HG02588 (cell line): ENCODE data around the gene METRN.
"Not testable (repeated sequence)": the region's sequence is repeated elsewhere in the genome, so short reads cannot be mapped to it uniquely, and the experiment has no call there.

Source experiments
- ATAC-seq: cut with Tn5 transposase; IDR thresholded peaks from one replicate; pipeline ENCODE4 v1.9.1; 2021; ENCODE audit warnings: mild to moderate bottlenecking, moderate library complexity; ENCODE audit not compliant: unreplicated experiment

The METRN gene

DNA sequence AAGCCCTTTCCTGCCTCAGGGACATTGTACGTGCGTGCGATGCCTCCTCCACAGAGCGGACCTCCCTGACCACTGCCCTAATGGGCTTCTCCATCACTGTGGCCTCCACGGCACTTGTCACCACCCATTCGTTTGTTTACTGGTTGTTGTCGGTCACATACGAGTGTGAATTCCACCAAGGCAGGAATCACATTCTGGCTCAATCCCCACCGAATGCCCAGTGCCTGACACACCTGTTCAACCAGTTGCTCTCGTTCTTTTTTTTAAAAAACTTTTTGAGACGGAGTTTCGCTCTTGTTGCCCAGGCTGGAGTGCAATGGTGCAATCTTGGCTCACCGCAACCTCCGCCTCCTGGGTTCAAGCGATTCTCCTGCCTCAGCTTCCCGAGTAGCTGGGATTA is 23.7 kb upstream of the METRN start:
- not testable (repeated sequence) for ATAC-seq

DNA sequence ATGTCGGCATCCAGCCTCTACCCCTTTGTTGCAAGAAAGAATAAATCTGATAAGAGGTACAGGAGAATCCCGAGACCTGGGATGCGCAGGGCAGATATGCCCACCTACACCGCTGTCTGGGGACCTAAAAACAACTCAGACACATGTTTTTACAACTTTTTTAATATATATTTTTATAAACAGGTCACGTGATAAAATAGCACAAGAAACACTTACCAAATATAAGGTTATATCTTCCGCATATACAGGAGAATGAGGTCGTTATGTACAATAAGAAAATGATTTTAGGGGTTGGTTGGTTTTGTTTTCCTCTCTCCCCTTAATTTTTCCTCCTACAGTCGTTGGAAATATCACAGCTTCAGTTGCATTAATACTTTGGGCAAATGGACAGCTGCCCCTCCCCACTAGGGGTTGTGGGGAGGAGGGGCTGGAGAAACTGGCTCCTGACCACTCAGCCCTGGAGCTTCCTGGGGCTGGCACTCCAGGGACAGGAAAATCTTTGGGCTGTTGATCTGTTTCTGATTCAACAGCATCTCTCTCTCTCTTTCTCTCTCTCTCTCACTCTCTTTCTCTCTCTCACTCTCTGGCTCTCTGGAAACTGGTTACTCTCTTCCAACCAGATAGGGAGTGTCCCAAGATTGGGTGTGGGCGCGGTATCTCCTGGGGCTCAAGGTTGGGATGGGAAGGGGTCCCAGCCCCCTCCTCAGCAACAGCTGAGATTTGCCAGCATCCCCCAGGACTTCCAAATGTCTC is 22.4 kb upstream of the METRN start:
- ATAC-seq, result no peak

- no peak for ATAC-seq
These were observed 21.6 kb upstream of the METRN start for GRCh38 chr16:693364-693763.

DNA sequence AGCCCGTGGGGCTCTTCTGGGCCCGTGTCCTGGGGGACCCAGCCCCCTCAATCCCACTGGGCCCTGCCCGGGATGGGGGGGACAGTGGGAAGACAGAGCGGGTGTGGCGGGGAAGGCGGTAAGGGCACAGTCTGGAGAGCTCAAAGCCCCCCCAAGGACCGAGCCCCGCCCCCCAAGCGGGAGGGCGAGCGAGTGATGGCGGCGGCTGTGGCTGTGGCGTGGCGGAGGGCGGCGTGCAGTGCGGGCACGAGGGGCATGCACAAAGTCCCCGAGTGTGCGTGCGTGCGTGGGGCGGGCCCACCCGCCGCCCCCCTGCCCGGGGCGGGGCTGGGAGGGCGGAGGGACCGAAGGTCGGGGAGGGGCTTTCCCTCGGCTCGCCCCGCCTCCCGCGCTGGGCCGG is 21.2 kb upstream of the METRN start:
- no peak for ATAC-seq

- ATAC-seq, result no peak
These were observed 20.6 kb upstream of the METRN start for GRCh38 chr16:694187-694862.

DNA sequence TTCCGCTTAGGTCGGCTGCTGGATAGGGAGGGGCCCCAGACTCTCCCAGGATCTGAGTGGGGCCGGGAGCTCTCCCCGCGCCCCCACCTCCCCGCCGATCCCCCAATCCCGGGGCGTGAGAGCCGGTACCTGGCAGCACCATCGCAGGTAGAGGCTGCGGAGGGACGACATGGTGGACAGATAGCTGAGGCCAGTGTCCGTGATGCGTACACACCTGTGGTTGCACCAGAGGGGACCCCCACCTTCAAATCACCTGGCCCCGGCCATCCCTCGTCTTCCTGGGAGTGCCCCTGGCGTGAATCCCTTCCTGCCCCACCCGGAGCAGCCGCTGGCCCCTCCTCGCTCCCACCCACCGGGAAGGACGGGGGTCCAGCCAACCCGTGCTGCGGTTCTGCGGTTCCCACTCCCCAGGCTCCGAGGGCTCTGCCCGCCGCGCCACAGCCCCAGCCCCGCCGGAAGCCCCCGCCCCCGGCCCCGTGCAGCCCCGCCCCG is 20.0 kb upstream of the METRN start:
- ATAC-seq, result no peak

DNA sequence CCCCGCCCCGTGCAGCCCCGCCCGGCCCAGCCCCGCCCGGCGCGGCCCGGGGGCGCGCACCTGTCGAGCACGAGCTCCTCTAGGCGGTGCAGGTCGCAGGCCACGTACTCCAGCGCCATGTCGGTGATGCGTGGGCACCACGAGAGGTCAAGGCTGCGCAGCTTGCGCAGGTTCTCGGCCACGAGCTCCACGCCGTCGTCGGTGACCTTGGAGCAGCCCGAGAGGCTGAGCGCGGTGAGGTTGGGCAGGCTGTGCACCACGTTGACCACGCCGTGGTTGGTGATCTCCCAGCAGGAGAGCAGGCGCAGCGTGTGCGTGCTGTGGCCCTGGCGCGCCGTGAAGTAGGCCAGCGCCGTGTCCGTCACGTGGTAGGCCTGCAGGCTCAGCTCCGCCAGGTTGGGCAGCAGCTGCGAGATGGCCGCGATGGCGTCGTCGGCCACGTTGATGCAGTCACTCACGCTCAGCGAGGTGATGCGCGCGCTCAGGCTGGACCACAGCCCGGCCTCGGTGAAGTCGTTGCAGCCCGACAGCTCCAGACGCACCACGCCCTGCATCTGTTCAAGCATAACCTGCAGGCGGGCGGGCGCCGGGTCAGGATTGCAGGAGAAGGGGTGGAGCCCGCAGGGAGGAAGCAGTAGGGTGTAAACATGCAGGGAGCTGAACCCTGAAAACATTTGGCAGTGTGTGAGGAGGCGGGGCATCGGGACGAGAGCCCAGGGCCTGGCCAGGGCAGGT is 19.4 kb upstream of the METRN start:
- ATAC-seq, result no peak

DNA sequence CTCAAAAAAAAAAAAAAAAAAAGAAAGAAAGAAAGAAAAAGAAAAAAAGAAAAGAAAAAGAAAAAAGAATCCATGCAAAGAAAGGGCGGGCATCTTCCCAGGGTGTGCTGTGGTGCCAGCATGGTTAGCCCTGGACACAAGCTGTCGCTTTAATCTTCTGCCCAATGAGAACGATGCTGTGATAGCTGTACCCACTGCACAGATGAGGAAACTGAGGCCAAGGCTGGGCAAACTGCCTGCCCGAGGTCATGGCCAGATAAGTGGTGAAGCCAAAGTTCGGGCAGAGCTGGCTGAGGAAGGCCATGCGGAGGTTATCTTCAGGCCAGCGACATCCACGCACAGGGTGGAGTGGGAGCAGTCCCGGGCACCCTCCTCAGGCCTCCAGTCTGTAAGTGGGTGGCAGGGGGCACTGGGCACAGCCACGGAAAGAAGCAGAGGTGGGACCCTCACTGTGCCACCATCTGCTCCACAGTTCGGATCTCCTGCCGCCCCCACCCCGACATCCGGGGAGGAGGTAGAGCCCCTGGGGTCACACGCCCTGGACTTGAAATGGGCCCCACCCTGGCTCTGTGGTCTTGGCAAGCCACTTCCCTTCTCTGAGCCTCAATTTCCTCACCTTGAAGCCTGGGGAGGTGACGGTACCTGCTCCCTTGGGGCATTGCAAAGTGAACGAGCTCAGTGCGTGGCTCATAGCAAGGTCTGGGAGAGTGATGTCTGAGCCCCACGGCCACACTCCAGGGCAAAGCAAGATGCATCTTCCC is 15.8 kb upstream of the METRN start:
- no peak for ATAC-seq

GRCh38 chr16:700684-701584 is 14.0 kb upstream of the METRN start:
- no peak for ATAC-seq

- no peak for ATAC-seq
These were observed 12.6 kb upstream of the METRN start for GRCh38 chr16:702341-702740.

- ATAC-seq, result no peak
These were observed 11.5 kb upstream of the METRN start for GRCh38 chr16:703406-703805.

DNA sequence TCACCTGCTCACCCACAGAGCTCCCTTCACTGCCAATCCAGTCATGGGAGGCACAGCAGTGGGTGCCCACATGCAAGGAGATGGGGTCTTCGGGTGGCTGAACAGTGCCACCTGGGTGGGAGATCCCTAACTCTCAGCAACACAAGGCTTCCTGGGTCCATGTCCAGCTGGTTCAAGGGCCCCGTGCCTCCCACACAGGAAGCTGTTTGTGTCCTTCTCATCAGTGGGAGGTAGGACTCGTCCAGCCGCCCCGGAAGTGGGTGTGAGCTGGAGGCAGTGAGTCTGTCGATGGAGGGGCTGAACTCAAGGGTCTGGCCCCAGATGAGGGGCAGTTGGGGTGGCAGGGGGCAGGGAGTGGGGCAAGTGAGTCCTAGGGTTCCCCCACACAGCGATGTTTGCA is 10.9 kb upstream of the METRN start:
- no peak for ATAC-seq

DNA sequence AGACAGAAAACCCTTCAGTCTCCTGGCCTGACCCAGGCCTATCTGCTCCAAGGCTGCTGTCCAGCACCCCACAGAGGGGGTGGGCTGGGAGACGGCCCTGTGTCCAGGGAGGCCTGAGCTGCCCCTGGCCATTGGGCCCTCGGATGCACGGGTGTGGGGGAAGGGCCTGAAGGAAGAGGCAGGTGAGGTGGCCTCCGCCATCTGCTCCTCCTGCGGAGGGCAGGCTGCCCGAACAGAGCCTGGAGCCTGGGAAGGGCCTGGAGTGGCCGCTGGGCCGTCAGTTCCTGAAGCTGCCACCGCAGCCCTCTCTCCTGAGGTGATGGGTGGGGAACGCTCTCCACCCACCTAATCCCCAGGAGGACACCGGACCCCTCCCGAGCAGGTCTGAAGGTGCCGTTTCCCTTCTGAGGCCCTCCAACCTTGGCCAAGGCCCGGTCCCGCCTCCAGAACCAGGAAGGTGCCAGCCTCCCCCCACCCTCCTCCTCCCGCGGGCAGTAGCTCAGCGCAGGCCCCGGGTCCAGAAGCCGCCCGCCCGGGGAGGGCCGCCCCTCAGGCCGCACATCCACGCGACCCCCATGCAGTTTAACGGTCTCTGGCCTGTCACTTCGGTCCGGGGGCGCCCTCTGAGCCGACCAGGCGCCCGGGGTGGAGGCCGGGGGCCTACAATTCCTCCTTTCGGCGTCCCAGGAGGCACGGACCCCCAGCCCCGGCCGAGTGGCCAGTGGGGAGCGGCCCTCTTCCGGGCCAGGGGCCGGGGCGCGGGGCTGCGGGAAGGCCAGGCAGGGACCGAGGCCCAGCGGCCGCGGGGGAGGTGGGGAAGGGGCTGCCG is 10.2 kb upstream of the METRN start:
- ATAC-seq, result no peak

DNA sequence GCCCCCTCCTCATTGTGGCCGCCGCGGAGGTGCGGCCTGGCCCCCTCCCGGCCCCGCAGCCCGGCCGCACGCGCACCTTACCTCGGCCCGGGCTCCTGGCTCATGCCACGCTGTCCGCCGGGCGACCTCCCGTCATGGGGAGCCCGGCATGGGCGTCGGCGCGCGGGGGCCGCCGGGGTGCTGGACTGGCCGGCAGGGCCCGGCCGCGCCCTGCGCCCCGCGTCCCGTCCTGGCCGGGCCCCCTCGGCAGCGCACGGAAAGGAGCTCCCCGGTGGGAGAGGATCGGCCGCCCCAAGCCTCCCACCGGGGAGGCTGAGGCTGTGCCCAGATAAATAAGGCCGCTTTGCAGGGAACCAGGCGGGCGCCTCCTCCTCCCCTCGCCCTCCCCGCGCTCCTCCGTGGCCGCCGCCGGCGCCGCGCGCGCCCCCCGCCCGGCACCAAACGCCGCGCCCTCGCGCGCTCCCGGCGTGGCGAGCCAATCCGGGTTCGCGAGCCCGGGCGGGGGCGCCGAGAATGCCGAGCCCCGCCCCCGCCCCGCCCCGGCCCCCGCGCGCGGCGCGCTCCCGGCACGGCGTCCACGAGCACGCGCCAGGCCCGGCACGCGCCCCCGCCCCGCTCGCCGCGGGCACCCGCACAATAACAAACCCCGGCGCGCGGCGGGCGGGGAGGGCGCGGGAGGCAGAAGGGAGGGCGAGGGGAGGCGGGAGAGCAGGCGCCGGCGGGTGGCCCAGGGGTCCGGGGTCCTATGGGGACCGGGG is 9.3 kb upstream of the METRN start, which contains the start of gene FBXL16:
Gene FBXL16 (minus strand): TSS at position 371 of the 758 bp plus-strand sequence. CDS start 8,396 bp downstream, outside the sequence.
- no peak for ATAC-seq

GRCh38 chr16:706189-707061 is 8.5 kb upstream of the METRN start:
- ATAC-seq, result no peak

DNA sequence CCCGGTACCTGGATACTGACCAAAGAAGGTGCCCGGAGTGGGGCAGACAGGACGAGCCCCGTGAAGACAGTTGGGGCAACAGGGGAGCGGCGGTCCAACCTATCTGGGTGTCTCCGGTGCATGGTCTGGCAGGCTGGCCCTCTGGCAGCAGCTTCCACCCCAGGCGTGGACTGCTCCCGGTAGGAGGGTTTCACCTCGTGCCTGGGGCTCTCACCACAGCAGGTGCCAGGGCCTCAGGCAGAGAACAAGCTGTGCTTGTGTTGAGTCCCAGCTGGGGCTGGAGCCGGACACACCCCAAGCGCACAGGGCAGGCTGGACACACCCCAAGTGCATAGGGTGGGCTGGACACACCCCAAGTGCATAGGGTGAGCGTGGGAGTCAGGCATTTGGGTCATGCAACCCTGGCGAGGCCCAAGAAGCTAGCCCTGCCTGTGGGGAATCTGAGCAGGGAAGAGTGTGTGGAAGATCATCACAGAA is 7.8 kb upstream of the METRN start:
- no peak for ATAC-seq

DNA sequence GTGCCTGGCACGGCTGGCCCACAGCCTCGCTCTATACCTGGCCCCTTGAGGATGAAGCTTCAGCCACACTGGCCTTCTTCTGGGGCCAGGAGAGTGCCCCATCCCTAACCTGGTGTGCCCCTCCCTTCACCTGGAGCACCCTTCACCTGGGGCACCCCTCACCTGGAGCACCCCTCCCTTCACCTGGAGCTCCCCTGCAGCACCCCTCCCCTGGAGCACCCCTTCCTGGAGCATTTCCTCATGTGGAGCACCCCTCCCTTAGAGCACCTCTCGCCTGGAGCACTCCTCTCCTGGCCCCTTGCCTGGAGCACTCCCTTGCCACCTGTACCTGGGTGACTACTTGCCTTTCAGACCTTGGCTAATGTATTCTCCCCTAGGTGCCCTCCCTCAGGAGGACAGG is 6.9 kb upstream of the METRN start:
- ATAC-seq, result no peak
